ENCODE data around the gene ADCY4. TPM values are rescaled to one million over a fixed set of nuclear protein-coding genes. Genes with fewer than 3 reads are reported as not detected.

ADCY4 gene
- total and polyA plus RNA-seq, 2 of the 13 experiments (the other 11 are each of a cell fraction or from before 2014, with no cell fraction given): 0.03 TPM; not detected in 1

GRCh38 chr14:24343795-24344660 is 9.2 kb upstream of the ADCY4 start (continued):
- TF ChIP-seq DMAP1 (CRISPR knock-in tag; IDR thresholded peaks at IDR 0.05) (no peak), FLYWCH1 (CRISPR knock-in tag; IDR thresholded peaks at IDR 0.05) (no peak), MXI1 (IDR thresholded peaks at IDR 0.05; ENCODE audit: borderline replicate concordance, low read depth, low read length) (no peak; the same call in 2 of the 3 replicates), SATB2 (CRISPR knock-in tag; IDR thresholded peaks at IDR 0.05) (no peak), IRF2 (CRISPR knock-in tag; IDR thresholded peaks at IDR 0.05) (peak; percentile 57; the same call in 1 of the 2 replicates), TAF15 (IDR thresholded peaks at IDR 0.05; ENCODE audit: low read depth, low read length, poor library complexity, severe bottlenecking) (no peak), ZNF205 (CRISPR knock-in tag; IDR thresholded peaks at IDR 0.05) (peak; percentile 37; the same call in 1 of the 2 replicates), SSRP1 (CRISPR knock-in tag; IDR thresholded peaks at IDR 0.05) (no peak), ZNF792 (CRISPR knock-in tag; IDR thresholded peaks at IDR 0.05) (no peak), ZNF749 (CRISPR knock-in tag; IDR thresholded peaks at IDR 0.05; ENCODE audit: borderline replicate concordance) (no peak), ZNF33B (CRISPR knock-in tag; IDR thresholded peaks at IDR 0.05) (0 out of 2 replicates have a peak, but pooled peaks have one; percentile 49), ARID4A (CRISPR knock-in tag; IDR thresholded peaks at IDR 0.05; ENCODE audit: borderline replicate concordance) (peak; percentile 40; the same call in 1 of the 2 replicates), SALL1 (CRISPR knock-in tag; IDR thresholded peaks at IDR 0.05) (peak; percentile 56; the same call in 1 of the 2 replicates), TFDP2 (CRISPR knock-in tag; IDR thresholded peaks at IDR 0.05) (no peak; the same call in 1 of the 2 replicates), NFATC3 (CRISPR knock-in tag; IDR thresholded peaks at IDR 0.05) (no peak), ZSCAN5A (CRISPR knock-in tag; IDR thresholded peaks at IDR 0.05; ENCODE audit: borderline replicate concordance) (no peak), ZNF484 (CRISPR knock-in tag; IDR thresholded peaks at IDR 0.05; ENCODE audit: borderline replicate concordance, low read depth) (no peak), ZNF124 (CRISPR knock-in tag; IDR thresholded peaks at IDR 0.05) (0 out of 2 replicates have a peak, but pooled peaks have one; percentile 27), TFAP4 (IDR thresholded peaks at IDR 0.05; ENCODE audit: borderline replicate concordance, low read depth) (peak; percentile 38; the same call in 1 of the 2 replicates), FOXA3 (CRISPR knock-in tag; IDR thresholded peaks at IDR 0.05) (0 out of 2 replicates have a peak, but pooled peaks have one; percentile 21), FOXP1 (IDR thresholded peaks at IDR 0.05) (no peak), FOXP1 (CRISPR knock-in tag; IDR thresholded peaks at IDR 0.05) (peak; percentile 46; the same call in 1 of the 2 replicates)

Data from HepG2 (cell line).